Activated B cell treated with CpG ODN at 0.5 μM for 24 hours (primary cell): Measurements from ENCODE around the gene ESRRG. TPM values are rescaled to one million over a fixed set of nuclear protein-coding genes. Genes with fewer than 3 reads are reported as not detected.

ENCODE experiments used
- ATAC-seq: fragments of 200-7000 bp; cut with Tn5 transposase; one replicate; pipeline ENCODE4 v1.10.0; 2021; ENCODE audit warnings: low read depth, mild to moderate bottlenecking, moderate library complexity
- CTCF ChIA-PET: fragments of 350-600 bp; sonication (Branson Sonifier 250); formaldehyde crosslinking; loops from one replicate; lab custom pipeline; 2021; ENCODE audit warnings: antibody characterized with exemption; lab: Charles Lee
- POLR2A ChIA-PET: fragments of 350-600 bp; sonication (Branson Sonifier 250); formaldehyde crosslinking; loops from one replicate; lab custom pipeline; 2021; ENCODE audit warnings: antibody characterized with exemption; lab: Charles Lee
- DNase-seq: peaks from one replicate; pipeline ENCODE4 v3.0.0; 2022
- H3K27ac Mint-ChIP-seq: one replicate; pipeline ENCODE4 v1.8.0; 2020; ENCODE audit warnings: mixed read lengths
- H3K27me3 Mint-ChIP-seq: one replicate; pipeline ENCODE4 v1.8.0; 2021; ENCODE audit warnings: mixed read lengths
- H3K36me3 Mint-ChIP-seq: one replicate; pipeline ENCODE4 v1.8.0; 2021; ENCODE audit warnings: low read depth, mixed read lengths
- H3K4me1 Mint-ChIP-seq: one replicate; pipeline ENCODE4 v1.8.0; 2021; ENCODE audit warnings: mixed read lengths
- H3K4me3 Mint-ChIP-seq: one replicate; pipeline ENCODE4 v1.8.0; 2020; ENCODE audit warnings: mild to moderate bottlenecking, mixed read lengths
- H3K9me3 Mint-ChIP-seq: one replicate; pipeline ENCODE4 v1.8.0; 2020; ENCODE audit warnings: mixed read lengths
- CTCF ChIP-seq: fragments of 200-600 bp; IDR thresholded peaks from one replicate; pipeline ENCODE4 v1.8.0; 2022; ENCODE audit warnings: antibody characterized with exemption, mild to moderate bottlenecking
- intact Hi-C: fragments of 100-400 bp; cut with micrococcal nuclease; formaldehyde crosslinking; loops from one replicate; pipeline ENCODE4 v1.15.1; 2024
- total RNA-seq: library from RNA; stranded (reverse); gene quantifications from 2 replicates; pipeline ENCODE4 v1.2.3, GENCODE V29; 2022

ESRRG gene
- total RNA-seq, 1 donor from 2014 or later: not detected

- Mint-ChIP-seq H3K4me1 (no peaks in the 10 kb centered on the region), H3K27me3 (no peaks in the 10 kb centered on the region), H3K27ac (no peak overlapping the region), H3K9me3 (no peaks in the 10 kb centered on the region), H3K4me3 (no peak overlapping the region), H3K36me3 (no peaks in the 10 kb centered on the region)
- ATAC-seq: no peak
- intact Hi-C loops: no loop called here
- POLR2A ChIA-PET: no interaction called here
- CTCF ChIA-PET: no interaction called here
- no peak for TF ChIP-seq CTCF
- DNase-seq: no peak
These were observed 256.9 kb downstream of the ESRRG start for GRCh38 chr1:216466162-216466801.

- no peak overlapping the region for H3K27ac Mint-ChIP-seq
- ChIA-PET CTCF (no interaction called here), POLR2A (no interaction called here)
- intact Hi-C loops: no loop called here
- ATAC-seq (no peak), DNase-seq (no peak)
- H3K4me3 Mint-ChIP-seq: no peak overlapping the region
- no peaks in the 10 kb centered on the region for H3K36me3 Mint-ChIP-seq
- no peaks in the 10 kb centered on the region for H3K9me3 Mint-ChIP-seq
- no peaks in the 10 kb centered on the region for H3K27me3 Mint-ChIP-seq
- no peaks in the 10 kb centered on the region for H3K4me1 Mint-ChIP-seq
- no peak for TF ChIP-seq CTCF
These were observed 258.7 kb downstream of the ESRRG start for GRCh38 chr1:216464489-216464888.

GRCh38 chr1:216462066-216462775 lies 261.0 kb downstream of the ESRRG start:
- intact Hi-C loops: no loop called here
- H3K27me3 Mint-ChIP-seq: no peaks in the 10 kb centered on the region
- no peaks in the 10 kb centered on the region for H3K36me3 Mint-ChIP-seq
- DNase-seq: no peak
- no peak overlapping the region for H3K27ac Mint-ChIP-seq
- ChIA-PET CTCF (no interaction called here), POLR2A (no interaction called here)
- no peak overlapping the region for H3K4me3 Mint-ChIP-seq
- H3K4me1 Mint-ChIP-seq: no peaks in the 10 kb centered on the region
- no peak for TF ChIP-seq CTCF
- no peak for ATAC-seq
- H3K9me3 Mint-ChIP-seq: no peaks in the 10 kb centered on the region

- DNase-seq (no peak), ATAC-seq (no peak)
- Mint-ChIP-seq H3K9me3 (no peaks in the 10 kb centered on the region), H3K4me3 (no peak overlapping the region), H3K27ac (no peak overlapping the region), H3K4me1 (no peaks in the 10 kb centered on the region), H3K36me3 (no peaks in the 10 kb centered on the region), H3K27me3 (no peaks in the 10 kb centered on the region)
- POLR2A ChIA-PET: no interaction called here
- CTCF ChIA-PET: no interaction called here
- no peak for TF ChIP-seq CTCF
- intact Hi-C loops: no loop called here
These were observed 261.8 kb downstream of the ESRRG start for GRCh38 chr1:216461466-216461865.

GRCh38 chr1:216459651-216460207 lies 263.5 kb downstream of the ESRRG start:
- no peaks in the 10 kb centered on the region for H3K27me3 Mint-ChIP-seq

More at GRCh38 chr1:216459651-216460207, 263.5 kb downstream of the ESRRG start:
- ChIA-PET CTCF (no interaction called here), POLR2A (no interaction called here)
- Mint-ChIP-seq H3K27ac (no peak overlapping the region), H3K9me3 (no peaks in the 10 kb centered on the region), H3K36me3 (no peaks in the 10 kb centered on the region), H3K4me1 (no peaks in the 10 kb centered on the region), H3K4me3 (no peak overlapping the region)
- ATAC-seq (no peak), DNase-seq (no peak)
- TF ChIP-seq CTCF: no peak
- intact Hi-C loops: no loop called here
